UCSD-AML1 (cell line): ENCODE data around the gene TRRAP.

Experiments used
- DNase-seq: peaks from one replicate; lab custom pipeline; 2025; ENCODE audit not compliant: unreplicated experiment; lab: John Stamatoyannopoulos, UW

The TRRAP gene

GRCh38 chr7:99002827-99003212, 124.5 kb downstream of the TRRAP start:
- no peak for DNase-seq

- no peak for DNase-seq
Measured at GRCh38 chr7:99003419-99003818, 125.1 kb downstream of the TRRAP start.

- DNase-seq: no peak
Measured at GRCh38 chr7:99004216-99004615, 125.9 kb downstream of the TRRAP start.

GRCh38 chr7:99004781-99005500, 126.6 kb downstream of the TRRAP start:
- no peak for DNase-seq

GRCh38 chr7:99005776-99006175, 127.4 kb downstream of the TRRAP start:
- no peak for DNase-seq

- DNase-seq: no peak
Measured at GRCh38 chr7:99006739-99007424, 128.6 kb downstream of the TRRAP start.

- DNase-seq: no peak
Measured at GRCh38 chr7:99008181-99008631, 129.9 kb downstream of the TRRAP start.

- DNase-seq: no peak
Measured at GRCh38 chr7:99008921-99009530, 130.7 kb downstream of the TRRAP start.

GRCh38 chr7:99010281-99010680, 131.9 kb downstream of the TRRAP start:
- no peak for DNase-seq

GRCh38 chr7:99011341-99011705, 133.0 kb downstream of the TRRAP start:
- DNase-seq: no peak

GRCh38 chr7:99011706-99012404, 133.5 kb downstream of the TRRAP start:
- no peak for DNase-seq

- DNase-seq: no peak
Measured at GRCh38 chr7:99012722-99013121, 134.4 kb downstream of the TRRAP start.

GRCh38 chr7:99013266-99014112, 135.2 kb downstream of the TRRAP start:
- no peak for DNase-seq

GRCh38 chr7:99014113-99014985, 136.0 kb downstream of the TRRAP start:
- no peak for DNase-seq

- no peak for DNase-seq
Measured at GRCh38 chr7:99016196-99016595, 137.9 kb downstream of the TRRAP start.

- DNase-seq: no peak
Measured at GRCh38 chr7:99019523-99020412, 141.4 kb downstream of the TRRAP start.

GRCh38 chr7:99020413-99020715, 142.0 kb downstream of the TRRAP start:
- no peak for DNase-seq

GRCh38 chr7:99021941-99022560, 143.7 kb downstream of the TRRAP start:
- no peak for DNase-seq

GRCh38 chr7:99024066-99024465, 145.7 kb downstream of the TRRAP start:
- no peak for DNase-seq
